Gastroesophageal sphincter (tissue), 4 donors: ENCODE data around the gene C6. TPM values are rescaled to one million over a fixed set of nuclear protein-coding genes. Genes with fewer than 3 reads are reported as not detected.

Experiments
- ATAC-seq: fragments of 150-250 bp; one replicate; pipeline ENCODE4 v1.9.1; 2016; ENCODE audit warnings: mild to moderate bottlenecking, moderate library complexity
- H3K27ac ChIP-seq, 4 donors: fragments of 200-600 bp; sonication (generic) in 3 of 4; 1 replicate in 3 of 4; 2 replicates in 1 of 4; pipeline ENCODE4 v1.5.1; 2016 to 2019
- H3K27me3 ChIP-seq: fragments of 200-600 bp; sonication (generic); one replicate; pipeline ENCODE4 v1.5.1; 2019
- H3K36me3 ChIP-seq, 2 donors: fragments of 200-600 bp; sonication (generic); one replicate each; pipeline ENCODE4 v1.5.1; 2019; ENCODE audit warnings: control low read depth in 1 of 2
- H3K4me1 ChIP-seq, 3 donors: fragments of 200-600 bp; sonication (generic); 1 replicate in 2 of 3; 2 replicates in 1 of 3; pipeline ENCODE4 v1.5.1; 2016 to 2019; ENCODE audit warnings: control low read depth in 2 of 3
- H3K4me3 ChIP-seq, 2 donors: fragments of 200-600 bp; sonication (generic); one replicate each; pipeline ENCODE4 v1.5.1; 2019; ENCODE audit warnings: mild to moderate bottlenecking in 1 of 2, moderate library complexity in 1 of 2
- H3K9me3 ChIP-seq, 3 donors: fragments of 200-600 bp; sonication (generic); one replicate each; pipeline ENCODE4 v1.5.1; 2017 to 2019; ENCODE audit warnings: control low read depth in 2 of 3
- CTCF ChIP-seq, 4 experiments: fragments of 200-600 bp in 2 of 4; fragments of 450-650 bp in 2 of 4; sonication (generic) in 1 of 4; IDR thresholded peaks; one replicate each; pipeline ENCODE4 v1.5.1; 2017 to 2019; ENCODE audit warnings: antibody characterized with exemption in 4 of 4, mild to moderate bottlenecking in 2 of 4, moderate library complexity in 2 of 4
- EP300 ChIP-seq: sonication (generic); formaldehyde crosslinking; IDR thresholded peaks from one replicate; pipeline ENCODE4 v1.6.1; 2017; ENCODE audit warnings: antibody characterized with exemption, mild to moderate bottlenecking
- POLR2A ChIP-seq, 2 donors: fragments of 450-650 bp; IDR thresholded peaks; one replicate each; pipeline ENCODE4 v1.6.1; 2017; ENCODE audit warnings: antibody characterized with exemption in 2 of 2, mild to moderate bottlenecking in 2 of 2, moderate library complexity in 1 of 2
- POLR2AphosphoS5 ChIP-seq: sonication (generic); formaldehyde crosslinking; IDR thresholded peaks from one replicate; pipeline ENCODE4 v1.6.1; 2017; ENCODE audit warnings: antibody characterized with exemption
- WGBS, 2 donors: methylation state at CpG; one replicate each; pipeline ENCODE4 v1.1.5; 2018; ENCODE audit warnings: low coverage in 1 of 2; 5-methylcytosine and 5-hydroxymethylcytosine counted together
- total RNA-seq, 4 donors: library from RNA; depleted of rRNA; stranded (reverse); fragments of >200 nt; gene quantifications; one replicate each; pipeline ENCODE4 v1.1.0, GENCODE V29; 2016

Gene C6
- total RNA-seq, 4 donors from 2014 or later: 1.7 to 9.2 (median 3.5) TPM

- Histone ChIP-seq H3K27me3 (no peaks in the 10 kb centered on the region), H3K4me1 (no peaks in the 10 kb centered on the region), H3K4me3 (no peak overlapping the region), H3K27ac (no peak overlapping the region), H3K36me3 (no peaks in the 10 kb centered on the region), H3K9me3 (no peaks in the 10 kb centered on the region)
- no peak for ATAC-seq
- TF ChIP-seq POLR2AphosphoS5: no peak
- TF ChIP-seq EP300: no peak
- no peak for TF ChIP-seq CTCF (IDR thresholded peaks at IDR 0.05)
- TF ChIP-seq POLR2A (IDR thresholded peaks at IDR 0.05): no peak
Measured at GRCh38 chr5:41182666-41183065, 30.7 kb downstream of the C6 start.

GRCh38 chr5:41181691-41182564 lies 31.4 kb downstream of the C6 start:
- no peak for ATAC-seq
- Histone ChIP-seq H3K27me3 (no peaks in the 10 kb centered on the region), H3K4me3 (no peak overlapping the region), H3K4me1 (no peaks in the 10 kb centered on the region), H3K36me3 (no peaks in the 10 kb centered on the region), H3K27ac (no peak overlapping the region), H3K9me3 (no peaks in the 10 kb centered on the region)
- TF ChIP-seq CTCF (IDR thresholded peaks at IDR 0.05) (no peak), POLR2A (IDR thresholded peaks at IDR 0.05) (no peak), EP300 (no peak), POLR2AphosphoS5 (no peak)
- WGBS, 2 donors: 56 to 57% methylated on average over 4 to 5 of the region's 5 CpGs

GRCh38 chr5:41176952-41177351 lies 36.4 kb downstream of the C6 start:
- TF ChIP-seq POLR2AphosphoS5: no peak
- no peak for TF ChIP-seq POLR2A (IDR thresholded peaks at IDR 0.05)
- no peak for TF ChIP-seq EP300
- TF ChIP-seq CTCF (IDR thresholded peaks at IDR 0.05): no peak
- no peaks in the 10 kb centered on the region for H3K36me3 ChIP-seq
- WGBS, 2 donors: 39 to 41% methylated on average over 3 of the region's 3 CpGs
- no peak overlapping the region for H3K27ac ChIP-seq
- no peaks in the 10 kb centered on the region for H3K27me3 ChIP-seq
- no peaks in the 10 kb centered on the region for H3K4me1 ChIP-seq
- H3K9me3 ChIP-seq: no peaks in the 10 kb centered on the region
- no peak overlapping the region for H3K4me3 ChIP-seq
- no peak for ATAC-seq

GRCh38 chr5:41172012-41172411 lies 41.3 kb downstream of the C6 start:
- ATAC-seq: no peak
- Histone ChIP-seq H3K4me1 (no peaks in the 10 kb centered on the region), H3K4me3 (no peak overlapping the region), H3K36me3 (no peaks in the 10 kb centered on the region), H3K27me3 (no peaks in the 10 kb centered on the region), H3K27ac (no peak overlapping the region), H3K9me3 (no peaks in the 10 kb centered on the region)
- TF ChIP-seq POLR2A (IDR thresholded peaks at IDR 0.05) (no peak), CTCF (IDR thresholded peaks at IDR 0.05) (no peak), POLR2AphosphoS5 (no peak), EP300 (no peak)
- WGBS, 2 donors: 72 to 93% methylated on average over 3 of the region's 3 CpGs

GRCh38 chr5:41161271-41161670 lies 52.1 kb downstream of the C6 start:
- Histone ChIP-seq H3K9me3 (no peaks in the 10 kb centered on the region), H3K27me3 (no peaks in the 10 kb centered on the region), H3K4me1 (no peaks in the 10 kb centered on the region), H3K27ac (no peak overlapping the region), H3K36me3 (no peaks in the 10 kb centered on the region), H3K4me3 (no peak overlapping the region)
- ATAC-seq: no peak
- 55 to 56% methylated on average over 1 of the region's 1 CpG for WGBS, 2 donors
- no peak for TF ChIP-seq POLR2AphosphoS5
- no peak for TF ChIP-seq EP300
